GM13976 (cell line): ENCODE results near the gene RGCC.

Source experiments
- DNase-seq: peaks from one replicate; pipeline ENCODE4 v3.0.0; 2012; ENCODE audit warnings: low spot score
- CTCF ChIP-seq: IDR thresholded peaks from 2 replicates; pipeline ENCODE4 v1.5.1; 2012; ENCODE audit warnings: borderline replicate concordance, mild to moderate bottlenecking; ENCODE audit not compliant: insufficient read depth; ENCODE audit errors: extremely low read depth, missing control alignments, control extremely low read depth
- in situ Hi-C: fragments of 300-500 bp; cut with MboI; formaldehyde crosslinking; loops from one replicate; pipeline ENCODE4 v1.12.0; 2022; ENCODE audit warnings: low sequenced_read_pairs, mixed read lengths, inconsistent platforms; ENCODE audit not compliant: unreplicated experiment

The RGCC gene

DNA sequence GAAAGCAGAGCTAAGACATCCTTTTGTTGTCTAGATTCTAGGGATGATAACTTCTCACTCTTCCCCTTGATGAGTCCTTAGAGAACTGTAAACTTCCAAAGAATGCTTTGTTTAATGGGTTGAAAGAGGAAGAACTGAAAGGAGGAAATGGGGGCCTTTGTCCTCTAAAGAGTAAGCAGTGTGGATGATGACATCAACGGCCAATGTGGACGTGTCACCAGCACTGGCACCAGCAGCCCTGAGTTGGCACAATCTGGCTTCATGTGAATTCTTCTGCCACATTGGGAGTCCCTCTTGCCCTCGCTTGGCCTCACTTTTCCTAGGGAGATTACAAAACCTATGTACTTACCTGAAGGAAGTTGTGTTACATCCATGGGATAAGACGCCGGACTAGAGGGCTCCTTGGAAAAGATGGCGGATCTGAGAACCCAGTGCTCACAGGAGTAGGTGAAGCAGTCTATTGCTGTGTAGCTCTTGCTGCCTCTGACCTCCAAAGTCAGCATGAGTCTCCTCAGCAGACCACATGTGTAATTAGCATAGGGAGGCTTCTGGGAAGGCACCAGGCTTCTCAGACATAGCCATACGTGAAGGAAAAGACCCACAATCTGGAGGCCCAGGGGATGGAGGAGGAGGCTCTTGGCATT lies 62.8 kb downstream of the RGCC start:
- in situ Hi-C loops, result no loop called here
- DNase-seq, result no peak

More for the DNA sequence above, 62.8 kb downstream of the RGCC start:
- TF ChIP-seq CTCF, result no peak
